HL-60 (cell line): Measurements from ENCODE around the gene CACTIN.

Experiments
- GABPA ChIP-seq: IDR thresholded peaks from 2 replicates; pipeline ENCODE4 v1.6.1; 2012; ENCODE audit warnings: low read depth
- POLR2AphosphoS5 ChIP-seq: IDR thresholded peaks from 2 replicates; pipeline ENCODE4 v1.6.1; 2012; ENCODE audit warnings: low read depth
- TF ChIP-seq, protein P1 (sequence below): IDR thresholded peaks from 2 replicates; pipeline ENCODE4 v1.6.1; 2012; ENCODE audit warnings: low read depth; ENCODE audit not compliant: insufficient replicate concordance
- TF ChIP-seq, protein P2 (sequence below): IDR thresholded peaks from one replicate; pipeline ENCODE4 v1.5.1; 2011; ENCODE audit warnings: low read length, control low read depth, inconsistent platforms; ENCODE audit not compliant: insufficient read depth

DNA sequence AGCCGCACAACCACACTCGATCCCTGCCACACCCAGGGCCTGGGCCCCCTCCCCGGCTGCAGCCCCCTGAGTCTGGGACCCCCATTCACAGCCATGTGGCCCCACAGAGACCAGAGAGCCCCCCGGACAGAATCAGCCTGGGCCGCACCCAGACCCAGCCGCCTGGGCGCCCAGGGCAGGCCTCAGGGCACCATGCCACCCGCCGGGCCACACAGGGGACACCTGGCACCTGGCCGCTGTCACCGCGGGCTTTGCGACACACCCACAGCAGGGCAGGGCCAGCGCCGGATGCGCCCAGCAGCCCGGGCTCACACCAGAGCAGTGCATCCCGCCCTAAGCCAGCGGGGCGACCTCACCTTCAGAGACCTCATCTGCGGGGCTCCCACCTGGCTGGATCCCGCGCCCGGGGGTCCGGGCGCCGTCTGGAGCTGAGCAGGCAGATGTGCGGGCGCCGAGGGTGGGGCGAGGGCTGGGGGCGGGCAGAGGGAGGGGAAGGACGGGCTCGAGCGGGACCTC, 20.4 kb downstream of the CACTIN start:
- TF ChIP-seq, protein P1, sequence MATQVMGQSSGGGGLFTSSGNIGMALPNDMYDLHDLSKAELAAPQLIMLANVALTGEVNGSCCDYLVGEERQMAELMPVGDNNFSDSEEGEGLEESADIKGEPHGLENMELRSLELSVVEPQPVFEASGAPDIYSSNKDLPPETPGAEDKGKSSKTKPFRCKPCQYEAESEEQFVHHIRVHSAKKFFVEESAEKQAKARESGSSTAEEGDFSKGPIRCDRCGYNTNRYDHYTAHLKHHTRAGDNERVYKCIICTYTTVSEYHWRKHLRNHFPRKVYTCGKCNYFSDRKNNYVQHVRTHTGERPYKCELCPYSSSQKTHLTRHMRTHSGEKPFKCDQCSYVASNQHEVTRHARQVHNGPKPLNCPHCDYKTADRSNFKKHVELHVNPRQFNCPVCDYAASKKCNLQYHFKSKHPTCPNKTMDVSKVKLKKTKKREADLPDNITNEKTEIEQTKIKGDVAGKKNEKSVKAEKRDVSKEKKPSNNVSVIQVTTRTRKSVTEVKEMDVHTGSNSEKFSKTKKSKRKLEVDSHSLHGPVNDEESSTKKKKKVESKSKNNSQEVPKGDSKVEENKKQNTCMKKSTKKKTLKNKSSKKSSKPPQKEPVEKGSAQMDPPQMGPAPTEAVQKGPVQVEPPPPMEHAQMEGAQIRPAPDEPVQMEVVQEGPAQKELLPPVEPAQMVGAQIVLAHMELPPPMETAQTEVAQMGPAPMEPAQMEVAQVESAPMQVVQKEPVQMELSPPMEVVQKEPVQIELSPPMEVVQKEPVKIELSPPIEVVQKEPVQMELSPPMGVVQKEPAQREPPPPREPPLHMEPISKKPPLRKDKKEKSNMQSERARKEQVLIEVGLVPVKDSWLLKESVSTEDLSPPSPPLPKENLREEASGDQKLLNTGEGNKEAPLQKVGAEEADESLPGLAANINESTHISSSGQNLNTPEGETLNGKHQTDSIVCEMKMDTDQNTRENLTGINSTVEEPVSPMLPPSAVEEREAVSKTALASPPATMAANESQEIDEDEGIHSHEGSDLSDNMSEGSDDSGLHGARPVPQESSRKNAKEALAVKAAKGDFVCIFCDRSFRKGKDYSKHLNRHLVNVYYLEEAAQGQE: no peak
- TF ChIP-seq, protein P2, sequence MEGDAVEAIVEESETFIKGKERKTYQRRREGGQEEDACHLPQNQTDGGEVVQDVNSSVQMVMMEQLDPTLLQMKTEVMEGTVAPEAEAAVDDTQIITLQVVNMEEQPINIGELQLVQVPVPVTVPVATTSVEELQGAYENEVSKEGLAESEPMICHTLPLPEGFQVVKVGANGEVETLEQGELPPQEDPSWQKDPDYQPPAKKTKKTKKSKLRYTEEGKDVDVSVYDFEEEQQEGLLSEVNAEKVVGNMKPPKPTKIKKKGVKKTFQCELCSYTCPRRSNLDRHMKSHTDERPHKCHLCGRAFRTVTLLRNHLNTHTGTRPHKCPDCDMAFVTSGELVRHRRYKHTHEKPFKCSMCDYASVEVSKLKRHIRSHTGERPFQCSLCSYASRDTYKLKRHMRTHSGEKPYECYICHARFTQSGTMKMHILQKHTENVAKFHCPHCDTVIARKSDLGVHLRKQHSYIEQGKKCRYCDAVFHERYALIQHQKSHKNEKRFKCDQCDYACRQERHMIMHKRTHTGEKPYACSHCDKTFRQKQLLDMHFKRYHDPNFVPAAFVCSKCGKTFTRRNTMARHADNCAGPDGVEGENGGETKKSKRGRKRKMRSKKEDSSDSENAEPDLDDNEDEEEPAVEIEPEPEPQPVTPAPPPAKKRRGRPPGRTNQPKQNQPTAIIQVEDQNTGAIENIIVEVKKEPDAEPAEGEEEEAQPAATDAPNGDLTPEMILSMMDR: no peak
- no peak for TF ChIP-seq POLR2AphosphoS5
- TF ChIP-seq GABPA: no peak
